ENCODE results near the gene UBTD2.
"Not testable (repeated sequence)": the region's sequence is repeated elsewhere in the genome, so short reads cannot be mapped to it uniquely, and the experiment has no call there.

- not testable (repeated sequence) for TF ChIP-seq CTCF (IDR thresholded peaks at IDR 0.05; ENCODE audit: borderline replicate concordance, extremely low read depth, low read length, poor library complexity, severe bottlenecking); EZH2 (IDR thresholded peaks at IDR 0.05; ENCODE audit: borderline replicate concordance, low read depth, low read length, severe bottlenecking)
Observed at GRCh38 chr5:172291837-172292236, 8.3 kb upstream of the UBTD2 start.
